Left lung (tissue), 10 donors: ENCODE results near the gene AARS1. TPM values are rescaled to one million over a fixed set of nuclear protein-coding genes. Genes with fewer than 3 reads are reported as not detected.
A peak's percentile ranks its signal among the peaks of the same experiment; 100 is the strongest.
"Not testable (repeated sequence)": the region's sequence is repeated elsewhere in the genome, so short reads cannot be mapped to it uniquely, and the experiment has no call there.

ENCODE experiments used
- ATAC-seq: fragments of 200-7000 bp; cut with Tn5 transposase; one replicate; pipeline ENCODE4 v1.9.1; 2020; ENCODE audit warnings: moderate library complexity
- DNase-seq, 4 donors: peaks; one replicate each; pipeline ENCODE4 v3.0.0-alpha.2; 2013 to 2020
- H3K27ac ChIP-seq, 2 donors: fragments of 200-600 bp; sonication (generic) in 1 of 2; one replicate each; pipeline versions ENCODE4 v1.5.0 to v1.8.0; 2020 to 2021
- H3K27me3 ChIP-seq, 2 donors: fragments of 200-600 bp; sonication (generic) in 1 of 2; one replicate each; pipeline versions ENCODE4 v1.5.0 to v1.8.0; 2020 to 2021
- H3K36me3 ChIP-seq, 2 donors: fragments of 200-600 bp; sonication (generic) in 1 of 2; one replicate each; pipeline versions ENCODE4 v1.5.0 to v1.8.0; 2020 to 2021
- H3K4me1 ChIP-seq, 2 donors: fragments of 200-600 bp; one replicate each; pipeline ENCODE4 v1.8.0; 2021
- H3K4me3 ChIP-seq, 2 donors: fragments of 200-600 bp; sonication (generic) in 1 of 2; one replicate each; pipeline versions ENCODE4 v1.5.0 to v1.8.0; 2020 to 2021; ENCODE audit warnings: mild to moderate bottlenecking in 1 of 2
- H3K9me3 ChIP-seq, 2 donors: fragments of 200-600 bp; sonication (generic) in 1 of 2; one replicate each; pipeline versions ENCODE4 v1.5.0 to v1.8.0; 2020 to 2021
- intact Hi-C, 2 donors: fragments of 100-400 bp; cut with DNase I; formaldehyde crosslinking; loops; one replicate each; pipeline versions ENCODE4 v1.11.2 to v1.14.2; 2022
- polyA plus RNA-seq, 6 donors: library from polyadenylated mRNA; unstranded; fragments of 120-200 nt; gene quantifications; one replicate each; pipeline ENCODE4 v1.2.1, GENCODE V29; 2013; ENCODE audit not compliant: insufficient read length in 6 of 6
- total RNA-seq, 2 donors: library from RNA; stranded (reverse); fragmentation: NEBNext Ultra II Directional; extraction: Animal tissue kit (Norgen Biotek cat#: 25700); gene quantifications; one replicate each; pipeline ENCODE4 v1.2.1, GENCODE V29; 2021
- TF ChIP-seq, protein P1 (sequence below), 2 donors: fragments of 200-600 bp; sonication (generic) in 1 of 2; IDR thresholded peaks; one replicate each; pipeline versions ENCODE4 v1.5.0 to v1.8.0; 2021; ENCODE audit warnings: antibody characterized with exemption in 2 of 2
- donor health status: DM: no; HTN: yes; CAD: no.
- donor health status: DM: no; HTN: no; CAD: no.

AARS1 gene
- total and polyA plus RNA-seq, 8 donors, result 64.7 to 111 (median 75.3) TPM

- ATAC-seq, result peak; percentile 67
- peak overlapping the region; percentile 66 to 88 for H3K27ac ChIP-seq
- H3K9me3 ChIP-seq, result no peaks in the 10 kb centered on the region
- intact Hi-C loops, result no loop called here
- peak overlapping the region; percentile 62 to 77 for H3K4me3 ChIP-seq
- TF ChIP-seq, protein P1, sequence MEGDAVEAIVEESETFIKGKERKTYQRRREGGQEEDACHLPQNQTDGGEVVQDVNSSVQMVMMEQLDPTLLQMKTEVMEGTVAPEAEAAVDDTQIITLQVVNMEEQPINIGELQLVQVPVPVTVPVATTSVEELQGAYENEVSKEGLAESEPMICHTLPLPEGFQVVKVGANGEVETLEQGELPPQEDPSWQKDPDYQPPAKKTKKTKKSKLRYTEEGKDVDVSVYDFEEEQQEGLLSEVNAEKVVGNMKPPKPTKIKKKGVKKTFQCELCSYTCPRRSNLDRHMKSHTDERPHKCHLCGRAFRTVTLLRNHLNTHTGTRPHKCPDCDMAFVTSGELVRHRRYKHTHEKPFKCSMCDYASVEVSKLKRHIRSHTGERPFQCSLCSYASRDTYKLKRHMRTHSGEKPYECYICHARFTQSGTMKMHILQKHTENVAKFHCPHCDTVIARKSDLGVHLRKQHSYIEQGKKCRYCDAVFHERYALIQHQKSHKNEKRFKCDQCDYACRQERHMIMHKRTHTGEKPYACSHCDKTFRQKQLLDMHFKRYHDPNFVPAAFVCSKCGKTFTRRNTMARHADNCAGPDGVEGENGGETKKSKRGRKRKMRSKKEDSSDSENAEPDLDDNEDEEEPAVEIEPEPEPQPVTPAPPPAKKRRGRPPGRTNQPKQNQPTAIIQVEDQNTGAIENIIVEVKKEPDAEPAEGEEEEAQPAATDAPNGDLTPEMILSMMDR (IDR thresholded peaks at IDR 0.05), result no peak
- H3K36me3 ChIP-seq, result peaks cover 0 to 43% of the 10 kb centered on the region in 2 donors
- peaks cover 12 to 24% of the 10 kb centered on the region in 2 donors for H3K4me1 ChIP-seq
- peak in 2 of 4 donors; percentile 23 to 86 for DNase-seq
- no peaks in the 10 kb centered on the region for H3K27me3 ChIP-seq
Measured at GRCh38 chr16:70250748-70251628, 38.3 kb downstream of the AARS1 start.

GRCh38 chr16:70249697-70250096 is 39.6 kb downstream of the AARS1 start:
- peak overlapping the region in 1 of 2 donors; percentile 77 for H3K4me3 ChIP-seq
- H3K27ac ChIP-seq, ATAC-seq, H3K9me3 ChIP-seq, DNase-seq, H3K27me3 ChIP-seq, intact Hi-C loops: not testable (repeated sequence)
- peaks cover 0 to 30% of the 10 kb centered on the region in 2 donors for H3K36me3 ChIP-seq
- H3K4me1 ChIP-seq, result peaks cover 12 to 24% of the 10 kb centered on the region in 2 donors

GRCh38 chr16:70238773-70239172 is 50.5 kb downstream of the AARS1 start:
- H3K4me3 ChIP-seq, ATAC-seq, H3K27ac ChIP-seq, intact Hi-C loops, DNase-seq, H3K27me3 ChIP-seq, H3K4me1 ChIP-seq, H3K9me3 ChIP-seq: not testable (repeated sequence)
- peaks cover 0 to 61% of the 10 kb centered on the region in 2 donors for H3K36me3 ChIP-seq

- H3K4me1 ChIP-seq, H3K4me3 ChIP-seq, ATAC-seq, intact Hi-C loops, H3K27me3 ChIP-seq, H3K9me3 ChIP-seq, DNase-seq, H3K27ac ChIP-seq: not testable (repeated sequence)
- peaks cover 0 to 84% of the 10 kb centered on the region in 2 donors for H3K36me3 ChIP-seq
Measured at GRCh38 chr16:70231831-70232230, 57.5 kb downstream of the AARS1 start.

DNA sequence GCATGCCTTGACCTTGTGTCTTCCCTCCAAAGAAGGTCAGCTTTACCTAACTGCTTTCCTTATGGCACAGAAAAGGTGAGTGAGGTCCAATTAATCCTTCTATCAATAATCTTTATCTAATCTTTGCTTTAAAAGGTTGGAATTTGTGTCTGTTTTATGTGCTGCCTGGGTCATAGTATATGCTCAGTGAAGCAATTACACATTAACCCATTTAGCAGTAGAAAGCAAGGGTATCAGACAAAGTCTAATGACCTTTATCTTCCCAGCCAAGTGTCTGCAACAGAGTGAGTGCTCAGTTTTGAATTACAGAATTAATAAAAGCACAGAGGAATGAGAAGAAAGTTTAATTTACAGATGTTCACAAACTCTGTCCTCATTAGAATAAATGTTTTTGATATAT is 63.3 kb downstream of the AARS1 start:
- ATAC-seq, H3K4me3 ChIP-seq, DNase-seq, H3K4me1 ChIP-seq, intact Hi-C loops, H3K27me3 ChIP-seq, H3K27ac ChIP-seq, H3K9me3 ChIP-seq: not testable (repeated sequence)
- peaks cover 0 to 64% of the 10 kb centered on the region in 2 donors for H3K36me3 ChIP-seq

DNA sequence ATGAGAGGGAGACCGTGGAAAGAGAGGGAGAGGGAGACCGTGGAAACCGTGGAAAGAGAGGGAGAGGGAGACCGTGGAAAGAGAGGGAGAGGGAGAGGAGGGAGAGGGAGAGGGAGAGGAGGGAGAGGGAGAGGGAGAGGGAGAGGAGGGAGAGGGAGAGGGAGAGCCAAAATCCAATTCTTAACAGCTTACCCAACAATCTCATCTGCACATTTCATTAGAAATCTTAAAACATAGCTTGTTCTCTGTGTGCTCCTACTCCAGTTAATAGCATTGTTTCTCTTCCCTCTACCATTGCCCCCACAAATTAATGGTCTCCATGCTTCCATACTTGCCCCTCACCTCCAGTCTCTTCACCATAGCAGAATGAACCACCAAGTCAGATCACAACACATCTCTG is 63.9 kb downstream of the AARS1 start:
- H3K4me1 ChIP-seq, H3K27ac ChIP-seq, intact Hi-C loops, ATAC-seq, H3K9me3 ChIP-seq, H3K4me3 ChIP-seq, H3K27me3 ChIP-seq, DNase-seq: not testable (repeated sequence)
- H3K36me3 ChIP-seq, result peaks cover 0 to 61% of the 10 kb centered on the region in 2 donors

- H3K4me3 ChIP-seq, H3K9me3 ChIP-seq, H3K4me1 ChIP-seq, DNase-seq, ATAC-seq, H3K27me3 ChIP-seq, intact Hi-C loops, H3K27ac ChIP-seq: not testable (repeated sequence)
- peaks cover 0 to 59% of the 10 kb centered on the region in 2 donors for H3K36me3 ChIP-seq
Measured at GRCh38 chr16:70224645-70225044, 64.7 kb downstream of the AARS1 start.

GRCh38 chr16:70223971-70224513 is 65.3 kb downstream of the AARS1 start:
- H3K27ac ChIP-seq, intact Hi-C loops, H3K27me3 ChIP-seq, H3K4me1 ChIP-seq, DNase-seq, H3K4me3 ChIP-seq, ATAC-seq, H3K9me3 ChIP-seq: not testable (repeated sequence)
- H3K36me3 ChIP-seq, result peaks cover 0 to 58% of the 10 kb centered on the region in 2 donors

- H3K27ac ChIP-seq, H3K4me1 ChIP-seq, ATAC-seq, intact Hi-C loops, H3K27me3 ChIP-seq, H3K4me3 ChIP-seq, H3K9me3 ChIP-seq, DNase-seq: not testable (repeated sequence)
- H3K36me3 ChIP-seq, result peaks cover 0 to 51% of the 10 kb centered on the region in 2 donors
Measured at GRCh38 chr16:70223216-70223615, 66.1 kb downstream of the AARS1 start.

DNA sequence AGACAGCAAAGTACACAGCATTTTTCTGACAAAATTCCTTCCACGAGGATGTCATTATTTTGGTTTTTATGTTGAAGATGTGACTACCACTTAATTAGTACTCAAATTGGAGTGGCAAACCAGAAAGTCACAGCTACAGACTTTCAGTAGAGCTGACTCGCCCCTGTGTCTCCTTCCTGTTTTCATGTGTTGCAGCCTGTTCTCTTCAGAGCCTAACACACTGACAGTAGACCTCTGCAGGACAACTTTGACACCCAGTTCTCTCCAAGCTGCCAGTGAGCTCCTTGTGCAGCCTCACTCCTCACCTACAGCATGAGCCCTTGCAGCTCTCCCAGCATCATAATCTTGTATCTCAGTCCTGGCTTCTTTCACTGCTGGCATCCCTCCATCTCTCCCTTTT is 66.7 kb downstream of the AARS1 start:
- H3K4me1 ChIP-seq, H3K9me3 ChIP-seq, H3K4me3 ChIP-seq, ATAC-seq, intact Hi-C loops, DNase-seq, H3K27ac ChIP-seq, H3K27me3 ChIP-seq: not testable (repeated sequence)
- H3K36me3 ChIP-seq, result peaks cover 0 to 51% of the 10 kb centered on the region in 2 donors

GRCh38 chr16:70218586-70218985 is 70.7 kb downstream of the AARS1 start:
- DNase-seq, H3K27me3 ChIP-seq, H3K4me1 ChIP-seq, H3K27ac ChIP-seq, H3K4me3 ChIP-seq, H3K9me3 ChIP-seq, intact Hi-C loops, ATAC-seq: not testable (repeated sequence)
- H3K36me3 ChIP-seq, result peaks cover 0 to 29% of the 10 kb centered on the region in 2 donors

DNA sequence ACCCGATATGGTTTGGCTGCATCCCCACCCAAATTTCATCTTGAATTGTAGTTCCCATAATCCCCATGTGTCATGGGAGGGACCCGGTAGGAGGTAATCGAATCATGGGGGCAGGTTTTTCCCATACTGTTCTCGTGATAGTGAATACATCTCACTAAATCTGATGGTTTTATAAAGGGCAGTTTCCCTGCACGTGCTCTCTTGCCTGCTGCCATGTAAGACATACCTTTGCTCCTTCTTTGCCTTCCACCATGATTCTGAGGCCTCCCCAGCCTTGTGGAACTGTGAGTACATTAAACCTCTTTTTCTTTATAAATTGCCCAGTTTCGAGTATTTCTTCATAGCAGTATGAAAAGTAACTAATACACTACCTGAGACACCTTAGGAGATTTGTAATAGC is 82.9 kb downstream of the AARS1 start:
- H3K4me3 ChIP-seq, intact Hi-C loops, H3K9me3 ChIP-seq, ATAC-seq, DNase-seq, H3K27me3 ChIP-seq, H3K4me1 ChIP-seq, H3K36me3 ChIP-seq, H3K27ac ChIP-seq: not testable (repeated sequence)
